HepG2 (cell line): Measurements from ENCODE around the gene EMILIN1. TPM values are rescaled to one million over a fixed set of nuclear protein-coding genes. Genes with fewer than 3 reads are reported as not detected.

Experiments
- AKAP8 ChIP-seq: sonication (generic); formaldehyde crosslinking; IDR thresholded peaks from 2 replicates; pipeline ENCODE4 v1.5.1; 2020; ENCODE audit warnings: mild to moderate bottlenecking, missing genetic modification reagents
- ESRRA ChIP-seq: sonication (generic); formaldehyde crosslinking; IDR thresholded peaks from 2 replicates; pipeline ENCODE4 v1.5.1; 2020; ENCODE audit warnings: mild to moderate bottlenecking, low read depth, missing genetic modification reagents
- FOXJ3 ChIP-seq: sonication (generic); formaldehyde crosslinking; IDR thresholded peaks from 2 replicates; pipeline ENCODE4 v1.4.0; 2020; ENCODE audit warnings: missing genetic modification reagents, mild to moderate bottlenecking, borderline replicate concordance
- KLF11 ChIP-seq: IDR thresholded peaks from 2 replicates; pipeline ENCODE4 v1.6.1; 2016; ENCODE audit warnings: missing compliant biosample characterization
- MEIS2 ChIP-seq: sonication (generic); formaldehyde crosslinking; IDR thresholded peaks from 2 replicates; pipeline ENCODE4 v1.9.0; 2021; ENCODE audit warnings: mild to moderate bottlenecking, missing genetic modification reagents
- MLX ChIP-seq: IDR thresholded peaks from 2 replicates; pipeline ENCODE4 v1.6.1; 2016
- MXI1 ChIP-seq: IDR thresholded peaks from 3 replicates; pipeline ENCODE4 v1.6.1; 2012; ENCODE audit warnings: low read depth, low read length, inconsistent platforms, borderline replicate concordance
- MYPOP ChIP-seq: sonication (generic); formaldehyde crosslinking; IDR thresholded peaks from 2 replicates; pipeline ENCODE4 v1.8.1; 2023; ENCODE audit warnings: mild to moderate bottlenecking, moderate library complexity, missing genetic modification reagents
- NFKB2 ChIP-seq: sonication (generic); formaldehyde crosslinking; IDR thresholded peaks from 2 replicates; pipeline ENCODE4 v1.4.0; 2020; ENCODE audit warnings: missing genetic modification reagents, borderline replicate concordance
- POLR2AphosphoS5 ChIP-seq: IDR thresholded peaks from 2 replicates; pipeline ENCODE4 v1.6.1; 2012; ENCODE audit warnings: low read depth, low read length
- RBM22 ChIP-seq: fragments of 200-400 bp; formaldehyde crosslinking; optimal IDR thresholded peaks from 2 replicates; pipeline ENCODE3; 2017; ENCODE audit warnings: mild to moderate bottlenecking, low read length, moderate library complexity
- RELA ChIP-seq: sonication (generic); formaldehyde crosslinking; IDR thresholded peaks from 2 replicates; pipeline ENCODE4 v1.4.0; 2020; ENCODE audit warnings: missing genetic modification reagents
- TARDBP ChIP-seq: sonication (generic); formaldehyde crosslinking; IDR thresholded peaks from 2 replicates; pipeline ENCODE4 v1.8.0; 2022; ENCODE audit warnings: mild to moderate bottlenecking, missing genetic modification reagents
- TEF ChIP-seq: sonication (generic); formaldehyde crosslinking; IDR thresholded peaks from 2 replicates; pipeline ENCODE4 v1.5.0; 2020; ENCODE audit warnings: missing genetic modification reagents
- XBP1 ChIP-seq: sonication (generic); formaldehyde crosslinking; IDR thresholded peaks from 2 replicates; pipeline ENCODE4 v1.5.0; 2020; ENCODE audit warnings: missing genetic modification reagents
- ZFAT ChIP-seq: sonication (generic); formaldehyde crosslinking; conservative IDR thresholded peaks from 2 replicates; pipeline ENCODE4 v1.8.1; 2023; ENCODE audit warnings: missing genetic modification reagents, inconsistent platforms
- ZFP36L1 ChIP-seq: sonication (generic); formaldehyde crosslinking; IDR thresholded peaks from 2 replicates; pipeline ENCODE4 v1.8.0; 2022; ENCODE audit warnings: mild to moderate bottlenecking, missing genetic modification reagents, moderate library complexity
- ZMYM4 ChIP-seq: sonication (generic); formaldehyde crosslinking; IDR thresholded peaks from 2 replicates; pipeline ENCODE4 v1.8.1; 2023; ENCODE audit warnings: mild to moderate bottlenecking, missing genetic modification reagents
- ZNF350 ChIP-seq: sonication (generic); formaldehyde crosslinking; IDR thresholded peaks from 2 replicates; pipeline ENCODE4 v1.4.0; 2020; ENCODE audit warnings: mild to moderate bottlenecking, low read depth, missing genetic modification reagents, borderline replicate concordance
- ZNF496 ChIP-seq: sonication (generic); formaldehyde crosslinking; IDR thresholded peaks from 2 replicates; pipeline ENCODE4 v1.8.1; 2023; ENCODE audit warnings: mild to moderate bottlenecking, moderate library complexity, missing genetic modification reagents; ENCODE audit not compliant: insufficient replicate concordance
- ZNF644 ChIP-seq: IDR thresholded peaks from 2 replicates; pipeline ENCODE4 v1.6.1; 2016; ENCODE audit warnings: low read depth
- ZNF761 ChIP-seq: sonication (generic); formaldehyde crosslinking; conservative IDR thresholded peaks from 2 replicates; pipeline ENCODE4 v1.4.0; 2020; ENCODE audit warnings: mild to moderate bottlenecking, missing genetic modification reagents
- ZNF788 ChIP-seq: sonication (generic); formaldehyde crosslinking; IDR thresholded peaks from 2 replicates; pipeline ENCODE4 v1.5.0; 2020; ENCODE audit warnings: mild to moderate bottlenecking, missing genetic modification reagents, borderline replicate concordance
- ZSCAN21 ChIP-seq: sonication (generic); formaldehyde crosslinking; IDR thresholded peaks from 2 replicates; pipeline ENCODE4 v1.8.0; 2022; ENCODE audit warnings: mild to moderate bottlenecking, missing genetic modification reagents, moderate library complexity, borderline replicate concordance
- polyA plus RNA-seq, 8 experiments: library from polyadenylated mRNA; depleted of rRNA in 3 of 8; stranded (reverse) in 7 of 8; unstranded in 1 of 8; fragments of >200 nt; fragmentation: Illumina TruSeq in 4 of 8; extraction: Trizol in 4 of 8; gene quantifications; 2 replicates each; pipeline versions ENCODE4 v1.2.1 to v1.2.3, GENCODE V29; 2011 to 2016; ENCODE audit warnings: low read depth in 4 of 8, missing spikeins in 1 of 8, mixed read lengths in 1 of 8; ENCODE audit not compliant: insufficient read depth in 1 of 8
- total RNA-seq, 5 experiments: library from RNA; depleted of rRNA; stranded (reverse); fragments of >200 nt; fragmentation: Illumina TruSeq; extraction: Trizol; gene quantifications; 2 replicates each; pipeline ENCODE4 v1.2.3, GENCODE V29; 2016; ENCODE audit warnings: low read depth in 1 of 5
- TF ChIP-seq, protein P1 (sequence below): sonication (generic); formaldehyde crosslinking; IDR thresholded peaks from 2 replicates; pipeline ENCODE4 v1.5.0; 2020; ENCODE audit warnings: mild to moderate bottlenecking, missing genetic modification reagents, borderline replicate concordance

EMILIN1 gene
- total and polyA plus RNA-seq, 2 of the 13 experiments (the other 11 are each of a cell fraction or from before 2014, with no cell fraction given), result 8.1 to 9.7 TPM

- no peak for TF ChIP-seq KLF11 (CRISPR knock-in tag)
- no peak for TF ChIP-seq ZNF644 (CRISPR knock-in tag)
- peak; percentile 20; the same call in 1 of the 2 replicates for TF ChIP-seq ZSCAN21 (CRISPR knock-in tag)
- TF ChIP-seq ZNF761 (CRISPR knock-in tag), result no peak
- TF ChIP-seq TEF (CRISPR knock-in tag), result no peak
- no peak for TF ChIP-seq ESRRA
- TF ChIP-seq XBP1 (CRISPR knock-in tag), result no peak
- TF ChIP-seq MEIS2 (CRISPR knock-in tag), result no peak
- TF ChIP-seq, protein P1, sequence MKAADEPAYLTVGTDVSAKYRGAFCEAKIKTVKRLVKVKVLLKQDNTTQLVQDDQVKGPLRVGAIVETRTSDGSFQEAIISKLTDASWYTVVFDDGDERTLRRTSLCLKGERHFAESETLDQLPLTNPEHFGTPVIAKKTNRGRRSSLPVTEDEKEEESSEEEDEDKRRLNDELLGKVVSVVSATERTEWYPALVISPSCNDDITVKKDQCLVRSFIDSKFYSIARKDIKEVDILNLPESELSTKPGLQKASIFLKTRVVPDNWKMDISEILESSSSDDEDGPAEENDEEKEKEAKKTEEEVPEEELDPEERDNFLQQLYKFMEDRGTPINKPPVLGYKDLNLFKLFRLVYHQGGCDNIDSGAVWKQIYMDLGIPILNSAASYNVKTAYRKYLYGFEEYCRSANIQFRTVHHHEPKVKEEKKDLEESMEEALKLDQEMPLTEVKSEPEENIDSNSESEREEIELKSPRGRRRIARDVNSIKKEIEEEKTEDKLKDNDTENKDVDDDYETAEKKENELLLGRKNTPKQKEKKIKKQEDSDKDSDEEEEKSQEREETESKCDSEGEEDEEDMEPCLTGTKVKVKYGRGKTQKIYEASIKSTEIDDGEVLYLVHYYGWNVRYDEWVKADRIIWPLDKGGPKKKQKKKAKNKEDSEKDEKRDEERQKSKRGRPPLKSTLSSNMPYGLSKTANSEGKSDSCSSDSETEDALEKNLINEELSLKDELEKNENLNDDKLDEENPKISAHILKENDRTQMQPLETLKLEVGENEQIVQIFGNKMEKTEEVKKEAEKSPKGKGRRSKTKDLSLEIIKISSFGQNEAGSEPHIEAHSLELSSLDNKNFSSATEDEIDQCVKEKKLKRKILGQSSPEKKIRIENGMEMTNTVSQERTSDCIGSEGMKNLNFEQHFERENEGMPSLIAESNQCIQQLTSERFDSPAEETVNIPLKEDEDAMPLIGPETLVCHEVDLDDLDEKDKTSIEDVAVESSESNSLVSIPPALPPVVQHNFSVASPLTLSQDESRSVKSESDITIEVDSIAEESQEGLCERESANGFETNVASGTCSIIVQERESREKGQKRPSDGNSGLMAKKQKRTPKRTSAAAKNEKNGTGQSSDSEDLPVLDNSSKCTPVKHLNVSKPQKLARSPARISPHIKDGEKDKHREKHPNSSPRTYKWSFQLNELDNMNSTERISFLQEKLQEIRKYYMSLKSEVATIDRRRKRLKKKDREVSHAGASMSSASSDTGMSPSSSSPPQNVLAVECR (CRISPR knock-in tag), result no peak
- peak; percentile 66; the same call in 1 of the 2 replicates for TF ChIP-seq ZNF788 (CRISPR knock-in tag)
- TF ChIP-seq TARDBP (CRISPR knock-in tag), result no peak
- TF ChIP-seq POLR2AphosphoS5, result no peak
- TF ChIP-seq RBM22, result peak; percentile 56
- no peak for TF ChIP-seq MYPOP
- no peak for TF ChIP-seq ZNF350 (CRISPR knock-in tag)
- no peak; the same call in 1 of the 2 replicates for TF ChIP-seq NFKB2
- 0 out of 2 replicates have a peak, but pooled peaks have one; percentile 24 for TF ChIP-seq ZFP36L1 (CRISPR knock-in tag)
- no peak for TF ChIP-seq MLX
- TF ChIP-seq FOXJ3 (CRISPR knock-in tag), result no peak
- 0 out of 3 replicates have a peak, but pooled peaks have one; percentile 9 for TF ChIP-seq MXI1
- TF ChIP-seq AKAP8 (CRISPR knock-in tag), result no peak
- no peak for TF ChIP-seq RELA (CRISPR knock-in tag)
- TF ChIP-seq ZNF496 (CRISPR knock-in tag), result no peak
- no peak for TF ChIP-seq ZMYM4 (CRISPR knock-in tag)
- TF ChIP-seq ZFAT (CRISPR knock-in tag), result no peak
Observed at GRCh38 chr2:27133195-27133875, 54.9 kb downstream of the EMILIN1 start (continued).
